SKM-1 (cell line): ENCODE results near the gene CBFA2T3.
A peak's percentile ranks its signal among the peaks of the same experiment; 100 is the strongest.
"Not testable (repeated sequence)": the region's sequence is repeated elsewhere in the genome, so short reads cannot be mapped to it uniquely, and the experiment has no call there.

Source experiments
- DNase-seq: peaks from one replicate; lab custom pipeline; 2025; ENCODE audit not compliant: unreplicated experiment; lab: John Stamatoyannopoulos, UW

CBFA2T3 gene

GRCh38 chr16:88977018-88977811 is at the start of gene CBFA2T3:
Gene CBFA2T3, minus strand, starts transcription at chr16:88977207. Its CDS starts 400 bp downstream, at chr16:88976807.
- peak; percentile 82 for DNase-seq

GRCh38 chr16:89026121-89026612 is 49.2 kb upstream of the CBFA2T3 start:
- DNase-seq, result no peak

GRCh38 chr16:89025636-89026035 is 48.6 kb upstream of the CBFA2T3 start:
- no peak for DNase-seq

GRCh38 chr16:89024546-89025060 is 47.6 kb upstream of the CBFA2T3 start:
- DNase-seq, result no peak

- DNase-seq, result no peak
Observed at GRCh38 chr16:89023621-89024511, 46.9 kb upstream of the CBFA2T3 start.

GRCh38 chr16:89023151-89023551 is 46.1 kb upstream of the CBFA2T3 start:
- DNase-seq, result no peak

- no peak for DNase-seq
Observed at GRCh38 chr16:89022051-89022836, 45.2 kb upstream of the CBFA2T3 start.

GRCh38 chr16:89020925-89021595 is 44.1 kb upstream of the CBFA2T3 start:
- no peak for DNase-seq

- DNase-seq, result no peak
Observed at GRCh38 chr16:89020068-89020924, 43.3 kb upstream of the CBFA2T3 start.

- DNase-seq, result no peak
Observed at GRCh38 chr16:89019511-89019910, 42.5 kb upstream of the CBFA2T3 start.

GRCh38 chr16:89018282-89019158 is 41.5 kb upstream of the CBFA2T3 start:
- DNase-seq, result no peak

- DNase-seq, result no peak
Observed at GRCh38 chr16:89017543-89018281, 40.7 kb upstream of the CBFA2T3 start.

GRCh38 chr16:89016561-89016960 is 39.6 kb upstream of the CBFA2T3 start:
- not testable (repeated sequence) for DNase-seq

- DNase-seq, result no peak
Observed at GRCh38 chr16:89015271-89015859, 38.4 kb upstream of the CBFA2T3 start.

GRCh38 chr16:89014403-89015230 is 37.6 kb upstream of the CBFA2T3 start:
- no peak for DNase-seq

- no peak for DNase-seq
Observed at GRCh38 chr16:89013692-89014402, 36.8 kb upstream of the CBFA2T3 start.
